Measurements from ENCODE around the gene PCSK7.
"Not testable (repeated sequence)": the region's sequence is repeated elsewhere in the genome, so short reads cannot be mapped to it uniquely, and the experiment has no call there.

The PCSK7 gene

DNA sequence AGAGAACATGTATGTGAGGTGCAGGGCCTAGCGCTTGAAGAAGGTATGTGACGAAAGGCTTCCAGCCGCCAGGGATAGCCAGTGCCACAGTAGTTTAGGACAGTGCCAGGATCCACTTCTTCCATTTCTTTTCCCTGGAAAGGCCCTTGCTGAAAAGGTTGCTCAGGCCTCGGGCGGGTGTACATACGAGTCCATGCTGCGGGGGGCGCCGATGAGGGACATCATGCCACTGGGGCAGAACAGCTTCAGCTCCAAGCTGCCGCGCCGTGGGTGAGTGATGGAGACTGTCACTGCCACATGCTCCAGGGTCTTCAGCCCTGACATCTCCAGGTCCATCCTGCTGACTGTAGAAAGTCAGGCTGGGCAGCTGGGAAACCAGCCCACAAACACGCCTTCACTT is 23.2 kb downstream of the PCSK7 start:
- not testable (repeated sequence) for H3K27ac ChIP-seq
- Histone ChIP-seq H3K4me1 (peaks cover 0 to 23% (median 17%) of the 10 kb centered on the region in 4 donors), H3K36me3 (peaks cover 18 to 33% (median 32%) of the 10 kb centered on the region in 3 donors)

DNA sequence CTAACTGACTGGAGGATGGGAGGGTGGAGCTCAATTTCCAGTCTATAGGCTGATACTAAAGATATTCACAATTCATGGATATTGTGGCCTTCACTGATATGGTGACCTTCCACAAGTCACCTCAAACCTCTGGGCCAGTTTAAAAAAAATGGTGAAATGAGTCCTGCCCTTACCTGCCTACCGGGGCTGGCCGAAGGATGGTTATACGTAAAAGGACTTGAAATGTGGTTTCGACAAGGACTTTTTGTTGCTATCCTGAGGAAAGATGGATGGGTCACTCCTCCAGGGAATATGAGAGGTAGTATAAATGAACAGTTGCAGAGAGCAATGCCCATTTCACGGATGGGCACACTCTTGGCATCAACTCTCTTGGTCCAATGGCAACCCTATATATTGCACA is 24.4 kb downstream of the PCSK7 start:
- H3K36me3 ChIP-seq: peaks cover 30 to 33% (median 32%) of the 10 kb centered on the region in 3 donors
- H3K4me1 ChIP-seq: peaks cover 0 to 33% (median 21%) of the 10 kb centered on the region in 4 donors
- not testable (repeated sequence) for DNase-seq, H3K27me3 ChIP-seq, H3K27ac ChIP-seq, H3K9me3 ChIP-seq, H3K4me3 ChIP-seq
- intact Hi-C loops (cut with DNase I; ENCODE audit: low total_unique reads): loop anchor here (5.0 kb wide), 1 partner anchor 75 kb away; no protein-coding TSS in a partner anchor

More for the DNA sequence above, 23.2 kb downstream of the PCSK7 start:
- intact Hi-C loops (cut with DNase I; ENCODE audit: low total_unique reads): loop anchor here (5.0 kb wide), 1 partner anchor 76 kb away; no protein-coding TSS in a partner anchor
- H3K9me3 ChIP-seq, H3K4me3 ChIP-seq, DNase-seq, H3K27me3 ChIP-seq: not testable (repeated sequence)
- TF ChIP-seq, protein P1, sequence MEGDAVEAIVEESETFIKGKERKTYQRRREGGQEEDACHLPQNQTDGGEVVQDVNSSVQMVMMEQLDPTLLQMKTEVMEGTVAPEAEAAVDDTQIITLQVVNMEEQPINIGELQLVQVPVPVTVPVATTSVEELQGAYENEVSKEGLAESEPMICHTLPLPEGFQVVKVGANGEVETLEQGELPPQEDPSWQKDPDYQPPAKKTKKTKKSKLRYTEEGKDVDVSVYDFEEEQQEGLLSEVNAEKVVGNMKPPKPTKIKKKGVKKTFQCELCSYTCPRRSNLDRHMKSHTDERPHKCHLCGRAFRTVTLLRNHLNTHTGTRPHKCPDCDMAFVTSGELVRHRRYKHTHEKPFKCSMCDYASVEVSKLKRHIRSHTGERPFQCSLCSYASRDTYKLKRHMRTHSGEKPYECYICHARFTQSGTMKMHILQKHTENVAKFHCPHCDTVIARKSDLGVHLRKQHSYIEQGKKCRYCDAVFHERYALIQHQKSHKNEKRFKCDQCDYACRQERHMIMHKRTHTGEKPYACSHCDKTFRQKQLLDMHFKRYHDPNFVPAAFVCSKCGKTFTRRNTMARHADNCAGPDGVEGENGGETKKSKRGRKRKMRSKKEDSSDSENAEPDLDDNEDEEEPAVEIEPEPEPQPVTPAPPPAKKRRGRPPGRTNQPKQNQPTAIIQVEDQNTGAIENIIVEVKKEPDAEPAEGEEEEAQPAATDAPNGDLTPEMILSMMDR (IDR thresholded peaks at IDR 0.05): peak in 1 of 2 experiments; percentile 8

DNA sequence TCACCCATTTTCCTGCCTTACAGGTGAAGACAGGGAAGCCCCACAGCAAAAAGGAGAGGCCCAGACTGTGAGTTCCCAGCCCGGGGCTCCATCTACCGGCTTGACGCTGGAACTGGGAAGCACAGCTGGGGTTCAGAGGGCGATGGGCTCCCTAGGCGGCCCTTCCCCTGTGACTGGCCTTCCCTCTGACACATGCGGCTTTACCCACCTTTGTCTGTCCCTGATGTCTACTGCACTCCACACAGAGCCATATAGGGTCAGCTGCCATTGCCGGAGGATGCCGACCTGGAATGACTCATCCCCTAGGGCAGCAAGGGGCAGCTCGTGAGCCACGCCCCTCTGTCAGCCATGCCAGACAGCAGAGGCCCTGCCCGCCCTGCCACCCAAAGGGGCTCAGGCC is 25.0 kb downstream of the PCSK7 start:
- H3K9me3 ChIP-seq, H3K27me3 ChIP-seq, H3K4me3 ChIP-seq, H3K27ac ChIP-seq, DNase-seq: not testable (repeated sequence)
- H3K36me3 ChIP-seq: peaks cover 37 to 39% (median 37%) of the 10 kb centered on the region in 3 donors
- H3K4me1 ChIP-seq: peaks cover 0 to 33% (median 21%) of the 10 kb centered on the region in 4 donors
- intact Hi-C loops (cut with DNase I; ENCODE audit: low total_unique reads): loop anchor here (5.0 kb wide), 1 partner anchor 75 kb away; no protein-coding TSS in a partner anchor

DNA sequence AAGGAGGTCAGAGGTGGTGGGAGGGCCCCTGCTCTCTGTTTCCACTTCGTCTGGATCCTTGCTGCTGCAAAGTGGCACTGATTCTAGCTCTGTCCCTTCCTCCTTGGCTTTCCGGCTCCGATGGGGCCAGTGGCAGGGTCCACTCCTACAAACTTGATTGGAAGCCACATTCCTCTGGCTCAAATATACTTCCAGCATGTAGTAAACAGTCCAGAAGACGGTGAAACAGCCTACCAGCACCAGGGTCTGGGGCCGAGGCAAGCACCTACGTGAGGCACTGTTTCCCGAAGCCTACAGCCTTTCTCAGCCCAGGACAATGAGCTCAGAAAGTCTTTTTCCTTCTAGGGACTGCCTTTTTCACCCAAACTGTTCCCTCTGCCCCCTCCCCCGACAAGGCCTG is 25.8 kb downstream of the PCSK7 start:
- Histone ChIP-seq H3K27ac (peak overlapping the region; percentile 97 to 98), H3K4me1 (peaks cover 0 to 33% (median 21%) of the 10 kb centered on the region in 4 donors), H3K36me3 (peaks cover 43 to 46% (median 45%) of the 10 kb centered on the region in 3 donors)
- not testable (repeated sequence) for H3K4me3 ChIP-seq, DNase-seq, H3K27me3 ChIP-seq, H3K9me3 ChIP-seq
- intact Hi-C loops (cut with DNase I; ENCODE audit: low total_unique reads): loop anchor here (5.0 kb wide), 1 partner anchor 74 kb away; no protein-coding TSS in a partner anchor

DNA sequence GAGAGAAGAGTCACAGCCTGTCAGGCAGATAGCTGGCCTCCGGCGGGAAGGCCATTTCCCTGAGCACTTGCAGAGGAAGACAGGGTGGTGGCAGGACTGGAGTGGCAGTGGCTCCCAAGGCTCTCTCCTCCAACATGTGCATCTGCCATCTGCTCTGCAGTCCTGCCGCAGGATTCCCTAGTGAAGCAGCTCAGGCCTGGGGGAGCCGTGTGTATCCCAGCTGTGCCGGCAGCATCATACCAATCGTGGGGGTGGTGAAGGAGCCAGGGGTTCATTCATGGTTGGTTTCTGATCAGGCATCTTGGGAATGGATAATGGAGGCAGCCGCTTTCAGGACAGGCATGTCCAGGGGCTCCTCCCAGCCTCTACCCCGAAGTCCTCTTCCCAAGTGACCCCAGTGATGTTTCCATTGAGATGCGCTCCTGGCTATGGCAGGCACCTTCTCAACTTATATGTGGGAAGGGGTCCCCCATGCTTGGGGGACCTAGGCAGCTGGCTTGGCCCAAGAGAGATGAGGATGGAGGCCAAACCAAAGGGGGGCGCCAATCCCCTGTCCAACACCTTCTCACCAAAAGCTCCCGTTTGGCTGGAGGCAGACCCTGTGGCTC is 26.6 kb downstream of the PCSK7 start:
- Histone ChIP-seq H3K4me3 (peak overlapping the region; percentile 70 to 96), H3K4me1 (peaks cover 0 to 33% (median 21%) of the 10 kb centered on the region in 4 donors), H3K27ac (peak overlapping the region; percentile 97 to 98), H3K9me3 (no peaks in the 10 kb centered on the region), H3K36me3 (peaks cover 49 to 53% (median 50%) of the 10 kb centered on the region in 3 donors), H3K27me3 (no peaks in the 10 kb centered on the region)
- intact Hi-C loops (cut with DNase I; ENCODE audit: low total_unique reads): loop anchor here (5.0 kb wide), 1 partner anchor 73 kb away; no protein-coding TSS in a partner anchor
- DNase-seq: no peak
- TF ChIP-seq, protein P1 (IDR thresholded peaks at IDR 0.05): peak in 1 of 2 experiments; percentile 6

DNA sequence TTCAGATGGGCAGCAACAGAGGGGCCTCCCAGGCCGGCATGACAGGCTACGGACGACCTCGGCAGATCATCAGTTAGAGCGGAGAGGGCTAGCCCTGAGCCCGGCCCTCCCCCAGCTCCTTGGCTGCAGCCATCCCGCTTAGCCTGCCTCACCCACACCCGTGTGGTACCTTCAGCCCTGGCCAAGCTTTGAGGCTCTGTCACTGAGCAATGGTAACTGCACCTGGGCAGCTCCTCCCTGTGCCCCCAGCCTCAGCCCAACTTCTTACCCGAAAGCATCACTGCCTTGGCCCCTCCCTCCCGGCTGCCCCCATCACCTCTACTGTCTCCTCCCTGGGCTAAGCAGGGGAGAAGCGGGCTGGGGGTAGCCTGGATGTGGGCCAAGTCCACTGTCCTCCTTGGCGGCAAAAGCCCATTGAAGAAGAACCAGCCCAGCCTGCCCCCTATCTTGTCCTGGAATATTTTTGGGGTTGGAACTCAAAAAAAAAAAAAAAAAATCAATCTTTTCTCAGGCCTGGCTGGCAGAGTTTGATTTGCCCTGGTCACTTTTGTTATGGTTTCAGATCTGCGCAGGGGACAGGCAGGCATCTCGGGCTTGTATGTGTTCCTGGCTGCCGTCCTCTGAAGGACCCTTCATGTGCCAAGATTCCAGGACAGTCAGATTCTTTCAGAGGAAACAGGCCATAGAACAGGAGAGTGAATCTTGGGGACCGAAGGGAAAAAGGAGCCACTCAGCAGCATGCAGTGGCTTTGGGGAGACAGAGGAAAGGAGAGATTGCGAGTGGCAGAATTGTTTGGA is 27.4 kb downstream of the PCSK7 start:
- Histone ChIP-seq H3K27ac (peak overlapping the region; percentile 97 to 98), H3K4me3 (peak overlapping the region; percentile 70 to 96), H3K27me3 (no peaks in the 10 kb centered on the region), H3K4me1 (peaks cover 0 to 33% (median 21%) of the 10 kb centered on the region in 4 donors), H3K9me3 (no peaks in the 10 kb centered on the region), H3K36me3 (peaks cover 49 to 61% (median 54%) of the 10 kb centered on the region in 3 donors)
- intact Hi-C loops (cut with DNase I; ENCODE audit: low total_unique reads): loop anchor here (5.0 kb wide), 1 partner anchor 72 kb away; no protein-coding TSS in a partner anchor
- DNase-seq: no peak
- TF ChIP-seq, protein P1 (IDR thresholded peaks at IDR 0.05): no peak

DNA sequence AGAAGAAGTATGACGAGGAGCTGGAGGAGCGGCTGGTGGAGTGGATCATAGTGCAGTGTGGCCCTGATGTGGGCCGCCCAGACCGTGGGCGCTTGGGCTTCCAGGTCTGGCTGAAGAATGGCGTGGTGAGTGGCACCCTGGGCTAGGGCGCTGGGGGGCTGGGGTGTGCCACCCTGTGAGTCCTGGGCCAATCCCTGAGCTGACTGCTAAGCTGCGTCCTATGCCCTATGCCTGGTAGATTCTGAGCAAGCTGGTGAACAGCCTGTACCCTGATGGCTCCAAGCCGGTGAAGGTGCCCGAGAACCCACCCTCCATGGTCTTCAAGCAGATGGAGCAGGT is 28.8 kb downstream of the PCSK7 start:
- Histone ChIP-seq H3K36me3 (peaks cover 49 to 63% (median 54%) of the 10 kb centered on the region in 3 donors), H3K27ac (peak overlapping the region; percentile 97 to 98), H3K27me3 (no peaks in the 10 kb centered on the region), H3K4me3 (peak overlapping the region; percentile 70 to 96), H3K9me3 (no peaks in the 10 kb centered on the region), H3K4me1 (peaks cover 0 to 41% (median 28%) of the 10 kb centered on the region in 4 donors)
- intact Hi-C loops (cut with DNase I; ENCODE audit: low total_unique reads): no loop called here
- no peak for DNase-seq
- TF ChIP-seq, protein P1 (IDR thresholded peaks at IDR 0.05): no peak

Data from tibial artery (tissue), 4 donors.